ENCODE results near the gene CR1.
"Not testable (repeated sequence)": the region's sequence is repeated elsewhere in the genome, so short reads cannot be mapped to it uniquely, and the experiment has no call there.

Gene CR1

DNA sequence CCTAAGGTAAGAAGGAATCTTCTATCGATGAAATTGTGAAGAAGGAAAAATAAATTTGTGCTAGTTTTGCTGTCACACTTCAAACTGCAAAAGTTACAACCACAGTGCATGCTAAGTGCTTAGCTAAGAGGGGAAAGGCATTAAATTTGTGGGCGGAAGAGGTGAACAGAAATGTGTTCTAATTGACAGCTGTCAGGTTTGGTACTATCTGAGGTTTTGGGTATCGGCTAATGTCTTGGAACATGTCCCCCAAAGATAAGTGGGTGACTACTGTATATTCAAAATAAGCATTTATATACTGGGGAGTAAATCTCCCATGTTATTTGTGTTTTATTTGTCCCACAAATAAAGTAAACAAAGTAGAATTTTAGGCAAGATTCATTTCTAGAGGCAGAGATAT, 8.0 kb downstream of the CR1 start:
- no peak for DNase-seq (ENCODE audit: low spot score)

DNA sequence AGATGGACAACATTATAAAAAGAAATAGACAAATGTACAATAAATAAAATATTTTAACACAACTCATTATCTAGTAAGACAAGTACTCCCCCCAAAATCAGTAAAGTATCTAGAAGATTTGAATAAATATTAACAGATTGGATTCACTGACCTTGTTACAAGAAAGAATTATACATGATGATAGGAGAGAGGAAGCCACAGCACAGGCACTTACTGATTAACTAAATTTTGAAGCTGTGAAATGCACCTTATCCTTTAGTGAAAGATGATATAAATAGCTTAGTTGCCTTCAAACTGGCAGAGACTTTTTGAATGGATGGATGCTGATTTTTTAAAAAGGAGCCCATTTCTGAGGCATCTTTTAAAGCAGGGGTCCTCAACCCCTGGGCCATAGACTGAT, 8.5 kb downstream of the CR1 start:
- DNase-seq (ENCODE audit: low spot score) = no peak

DNA sequence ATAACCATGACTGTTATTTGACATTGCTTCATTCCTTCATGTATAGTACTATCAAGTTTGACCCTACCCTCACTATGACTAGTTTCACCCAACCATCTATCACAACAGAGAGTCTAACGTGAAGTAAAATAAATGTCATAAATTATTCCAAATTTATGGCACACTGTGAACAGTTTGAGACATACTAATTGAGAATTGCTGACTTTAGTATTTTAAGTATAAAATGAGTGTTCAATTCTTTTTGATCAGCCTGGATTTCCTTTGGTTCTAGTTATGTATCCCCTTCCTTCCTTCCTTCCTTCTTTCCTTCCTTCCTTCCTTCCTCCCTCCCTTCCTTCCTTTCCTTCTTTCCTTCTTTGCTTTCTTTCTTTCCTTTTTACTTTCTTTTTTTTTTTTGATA, 14.5 kb downstream of the CR1 start:
- DNase-seq (ENCODE audit: low spot score) = no peak

DNA sequence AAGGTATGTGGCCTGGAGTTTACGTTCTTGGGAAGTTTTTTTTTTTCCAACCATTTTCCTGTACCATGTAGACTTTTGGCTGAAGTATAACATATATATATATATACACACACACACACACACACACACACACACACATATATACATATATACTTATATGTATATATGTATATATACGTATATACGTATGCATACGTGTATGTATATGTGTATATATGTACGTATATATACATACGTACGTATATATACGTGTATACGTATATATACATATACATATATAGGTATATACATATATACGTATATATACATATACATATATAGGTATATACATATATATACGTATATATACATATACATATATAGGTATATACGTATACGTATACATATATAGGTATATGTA, 18.9 kb downstream of the CR1 start:
- no peak for DNase-seq (ENCODE audit: low spot score)

DNA sequence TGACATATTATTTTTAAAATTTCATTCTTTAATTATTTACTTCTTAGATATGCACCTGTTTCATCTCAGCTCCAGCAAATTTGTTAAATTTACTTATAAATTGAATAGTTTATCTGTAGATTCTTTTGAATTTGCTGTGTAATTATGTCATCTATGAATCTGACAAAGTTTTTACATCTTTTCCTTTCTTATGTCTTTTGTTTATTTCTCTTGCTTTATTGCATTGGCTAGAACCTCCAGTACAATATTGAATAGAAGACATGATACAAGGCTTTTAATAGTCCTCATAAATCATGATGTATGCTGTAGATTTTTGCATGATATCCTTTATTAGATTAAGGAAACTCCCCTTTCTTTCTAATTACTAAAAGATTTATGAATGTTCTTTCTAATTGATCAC, 20.8 kb downstream of the CR1 start:
- DNase-seq (ENCODE audit: low spot score) = no peak

DNA sequence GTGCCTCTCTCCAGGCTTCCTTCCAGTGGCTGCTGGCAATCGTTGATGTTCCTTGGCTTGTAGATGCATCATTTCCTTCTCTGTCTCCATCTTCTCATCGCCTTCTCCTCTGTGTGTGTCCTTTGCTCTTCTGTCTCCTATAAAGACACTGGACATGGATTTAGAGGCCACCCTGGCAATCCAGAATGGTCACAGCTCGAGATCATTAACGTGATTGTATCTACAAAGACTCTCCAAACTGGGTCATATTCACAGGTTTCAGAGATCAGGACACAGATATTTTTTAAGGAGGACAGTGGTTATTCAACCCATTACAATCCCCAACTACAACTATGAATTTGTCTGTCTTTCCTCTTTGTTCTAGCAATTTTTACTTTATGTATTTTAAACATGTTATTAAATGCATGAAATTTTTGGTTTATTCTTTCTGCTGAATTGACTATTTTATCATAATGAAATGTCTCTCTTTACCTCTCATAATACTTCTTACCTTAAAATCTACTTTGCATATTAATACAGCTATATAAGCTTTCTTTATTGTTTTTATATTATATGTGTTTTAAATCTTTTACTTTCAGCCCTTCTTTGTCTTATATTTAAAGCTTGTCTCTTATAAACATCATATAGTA, 22.8 kb downstream of the CR1 start:
- no peak for DNase-seq (ENCODE audit: low spot score)

DNA sequence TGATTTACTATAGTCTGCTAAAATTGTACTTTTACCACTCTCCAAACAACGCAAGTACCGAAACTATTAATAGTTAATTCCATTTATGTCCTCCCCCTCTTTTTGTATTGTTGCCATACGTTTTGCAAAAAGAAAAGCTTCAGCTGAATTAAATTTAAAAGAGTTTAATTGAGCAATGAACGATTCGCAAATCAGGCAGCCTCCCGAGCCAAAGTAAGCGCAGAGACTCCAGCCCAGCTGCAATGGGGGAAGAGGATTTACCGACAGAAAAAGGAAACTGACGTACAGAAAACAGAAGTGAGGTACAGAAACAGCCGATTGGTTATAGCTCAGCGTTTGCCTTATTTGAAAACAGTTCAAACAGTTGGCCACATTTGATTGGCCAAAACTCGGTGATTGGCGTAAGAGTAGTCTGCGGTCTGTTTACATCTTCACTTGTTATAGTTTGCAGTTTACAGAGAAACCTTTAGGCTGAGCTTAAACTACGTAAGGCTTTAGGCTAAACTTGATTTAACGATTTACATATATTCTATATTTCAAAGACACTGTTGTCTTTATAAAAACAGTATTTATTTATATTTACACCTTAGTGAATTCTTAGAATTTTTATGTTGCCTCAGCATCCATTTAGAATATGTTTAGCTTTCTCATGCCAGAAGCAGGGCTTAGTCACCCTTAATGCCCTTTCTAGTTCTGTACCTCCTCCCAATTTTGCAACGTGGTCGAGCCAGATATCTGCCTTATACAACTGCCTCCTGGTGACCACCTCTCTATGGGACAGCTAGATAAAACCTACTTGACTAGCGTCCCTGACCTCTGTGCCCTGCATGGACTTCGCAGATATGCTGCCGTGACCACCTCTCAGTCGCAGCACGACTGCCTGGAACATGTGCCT, 23.8 kb downstream of the CR1 start:
- DNase-seq (ENCODE audit: low spot score) = peak; percentile 24

DNA sequence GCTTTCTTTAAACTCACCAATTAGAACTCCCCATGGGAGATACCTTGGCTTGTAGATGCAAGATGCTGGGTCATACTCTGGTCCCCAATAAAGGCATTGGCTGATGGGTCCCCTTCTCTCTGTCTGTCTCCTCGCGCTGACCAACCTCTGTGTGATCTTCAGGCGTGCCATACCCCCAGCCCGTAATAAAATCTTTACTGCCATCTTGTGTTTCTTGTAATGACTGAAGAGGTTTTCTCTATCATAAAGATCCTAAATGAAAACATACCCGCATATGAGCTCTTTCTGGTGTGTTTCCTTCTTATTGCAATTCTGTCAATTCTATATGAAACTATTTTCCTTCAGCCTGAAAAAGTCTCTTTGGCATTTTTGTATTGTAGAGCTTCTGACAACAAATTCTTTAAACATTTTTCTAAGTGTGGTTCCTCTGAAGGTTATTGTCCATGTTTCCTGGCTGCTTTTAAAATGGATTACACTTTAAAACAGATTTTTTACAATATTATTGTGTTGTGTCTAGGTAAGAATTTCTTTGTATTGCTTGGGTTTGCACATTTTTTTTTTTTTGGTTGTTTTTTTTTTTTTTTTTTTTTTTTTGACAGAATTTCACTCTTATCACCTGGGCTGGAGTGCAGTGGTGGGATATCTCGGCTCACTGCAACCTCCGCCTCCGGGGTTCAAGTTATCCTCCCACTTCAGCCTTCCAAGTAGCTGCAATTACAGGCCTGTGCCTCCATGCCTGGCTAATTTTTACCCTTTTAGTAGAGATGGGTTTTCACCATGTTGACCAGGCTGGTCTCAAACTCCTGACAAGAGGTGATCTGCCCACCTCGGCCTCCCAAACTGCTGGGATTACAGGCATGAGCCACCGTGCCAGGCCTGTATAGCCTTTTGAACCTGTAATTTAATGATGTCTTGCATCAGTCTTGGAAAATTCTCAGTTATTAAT, 24.7 kb downstream of the CR1 start:
- not testable (repeated sequence) for DNase-seq (ENCODE audit: low spot score)

DNA sequence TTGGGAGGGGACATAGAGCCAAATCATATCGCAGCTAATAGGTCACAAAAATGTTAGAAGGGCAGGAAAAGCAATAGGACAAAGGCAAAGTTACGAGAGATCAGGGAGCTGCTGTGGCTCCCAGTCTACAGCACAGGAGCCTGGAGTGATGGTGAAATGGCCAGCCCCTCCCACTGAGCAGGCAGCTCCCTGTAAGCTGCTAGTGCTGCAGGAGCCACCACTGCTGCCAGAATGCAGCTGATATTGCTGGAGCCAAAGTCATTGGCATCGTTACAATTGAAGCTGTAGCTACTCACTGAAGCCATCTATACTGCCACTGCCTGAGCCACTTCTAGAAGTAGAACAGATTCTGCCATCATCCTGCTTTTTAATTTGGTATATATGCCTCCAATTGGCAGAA, 29.3 kb downstream of the CR1 start:
- DNase-seq (ENCODE audit: low spot score) = not testable (repeated sequence)

DNA sequence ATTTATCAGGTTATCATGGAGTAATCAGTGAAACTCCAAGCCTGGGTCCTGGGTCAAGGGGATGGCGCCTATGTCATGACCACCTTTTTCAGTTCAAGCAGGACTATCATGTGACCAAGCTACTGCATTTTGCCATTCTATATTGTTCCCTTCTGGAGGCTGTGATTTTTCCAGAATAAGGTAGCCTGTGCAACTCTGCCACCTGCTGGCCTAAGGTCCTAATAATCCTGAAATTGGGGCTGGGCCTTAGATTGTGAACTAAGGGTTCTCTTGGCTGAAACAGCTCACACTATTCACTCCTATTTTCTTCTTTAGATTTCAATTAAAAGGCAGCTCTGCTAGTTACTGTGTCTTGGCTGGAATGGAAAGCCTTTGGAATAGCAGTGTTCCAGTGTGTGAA, 32.4 kb downstream of the CR1 start:
- not testable (repeated sequence) for DNase-seq (ENCODE audit: low spot score)

DNA sequence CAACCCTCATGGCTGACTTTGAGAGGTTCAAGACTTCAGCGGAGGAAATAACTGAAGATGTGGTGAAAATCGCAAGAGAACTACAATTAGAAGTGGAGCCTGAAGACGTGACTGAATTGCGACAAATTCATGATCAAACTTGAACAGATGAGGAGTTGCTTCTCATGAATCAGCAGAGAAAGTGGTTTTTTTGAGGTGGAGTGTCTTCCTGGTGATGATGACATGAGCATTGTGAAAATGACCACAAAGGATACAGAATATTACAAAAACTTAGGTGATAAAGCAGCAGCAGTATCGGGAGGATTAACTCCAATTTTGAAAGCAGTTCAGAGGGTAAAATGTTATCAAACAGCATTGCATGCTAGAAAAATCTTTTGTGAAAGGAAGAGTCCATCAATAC, 40.3 kb downstream of the CR1 start:
- not testable (repeated sequence) for DNase-seq (ENCODE audit: low spot score)

DNA sequence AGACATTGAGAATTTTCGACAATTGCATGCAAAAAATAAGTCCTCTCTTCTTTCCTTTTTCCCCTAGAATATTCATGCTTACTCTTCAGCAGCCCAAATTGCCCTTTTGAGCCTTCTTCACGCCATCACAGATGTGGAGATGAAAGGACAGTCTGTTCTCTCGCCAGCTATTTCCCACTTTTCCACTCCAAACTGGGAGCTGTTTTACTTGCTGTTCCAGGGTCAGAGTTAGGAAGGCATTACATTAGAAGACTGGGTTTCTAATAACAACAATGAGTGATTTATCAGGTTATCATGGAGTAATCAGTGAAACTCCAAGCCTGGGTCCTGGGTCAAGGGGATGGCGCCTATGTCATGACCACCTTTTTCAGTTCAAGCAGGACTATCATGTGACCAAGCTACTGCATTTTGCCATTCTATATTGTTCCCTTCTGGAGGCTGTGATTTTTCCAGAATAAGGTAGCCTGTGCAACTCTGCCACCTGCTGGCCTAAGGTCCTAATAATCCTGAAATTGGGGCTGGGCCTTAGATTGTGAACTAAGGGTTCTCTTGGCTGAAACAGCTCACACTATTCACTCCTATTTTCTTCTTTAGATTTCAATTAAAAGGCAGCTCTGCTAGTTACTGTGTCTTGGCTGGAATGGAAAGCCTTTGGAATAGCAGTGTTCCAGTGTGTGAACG, 50.9 kb downstream of the CR1 start:
- not testable (repeated sequence) for DNase-seq (ENCODE audit: low spot score)

DNA sequence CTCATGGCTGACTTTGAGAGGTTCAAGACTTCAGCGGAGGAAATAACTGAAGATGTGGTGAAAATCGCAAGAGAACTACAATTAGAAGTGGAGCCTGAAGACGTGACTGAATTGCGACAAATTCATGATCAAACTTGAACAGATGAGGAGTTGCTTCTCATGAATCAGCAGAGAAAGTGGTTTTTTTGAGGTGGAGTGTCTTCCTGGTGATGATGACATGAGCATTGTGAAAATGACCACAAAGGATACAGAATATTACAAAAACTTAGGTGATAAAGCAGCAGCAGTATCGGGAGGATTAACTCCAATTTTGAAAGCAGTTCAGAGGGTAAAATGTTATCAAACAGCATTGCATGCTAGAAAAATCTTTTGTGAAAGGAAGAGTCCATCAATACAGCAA, 58.9 kb downstream of the CR1 start:
- not testable (repeated sequence) for DNase-seq (ENCODE audit: low spot score)

DNA sequence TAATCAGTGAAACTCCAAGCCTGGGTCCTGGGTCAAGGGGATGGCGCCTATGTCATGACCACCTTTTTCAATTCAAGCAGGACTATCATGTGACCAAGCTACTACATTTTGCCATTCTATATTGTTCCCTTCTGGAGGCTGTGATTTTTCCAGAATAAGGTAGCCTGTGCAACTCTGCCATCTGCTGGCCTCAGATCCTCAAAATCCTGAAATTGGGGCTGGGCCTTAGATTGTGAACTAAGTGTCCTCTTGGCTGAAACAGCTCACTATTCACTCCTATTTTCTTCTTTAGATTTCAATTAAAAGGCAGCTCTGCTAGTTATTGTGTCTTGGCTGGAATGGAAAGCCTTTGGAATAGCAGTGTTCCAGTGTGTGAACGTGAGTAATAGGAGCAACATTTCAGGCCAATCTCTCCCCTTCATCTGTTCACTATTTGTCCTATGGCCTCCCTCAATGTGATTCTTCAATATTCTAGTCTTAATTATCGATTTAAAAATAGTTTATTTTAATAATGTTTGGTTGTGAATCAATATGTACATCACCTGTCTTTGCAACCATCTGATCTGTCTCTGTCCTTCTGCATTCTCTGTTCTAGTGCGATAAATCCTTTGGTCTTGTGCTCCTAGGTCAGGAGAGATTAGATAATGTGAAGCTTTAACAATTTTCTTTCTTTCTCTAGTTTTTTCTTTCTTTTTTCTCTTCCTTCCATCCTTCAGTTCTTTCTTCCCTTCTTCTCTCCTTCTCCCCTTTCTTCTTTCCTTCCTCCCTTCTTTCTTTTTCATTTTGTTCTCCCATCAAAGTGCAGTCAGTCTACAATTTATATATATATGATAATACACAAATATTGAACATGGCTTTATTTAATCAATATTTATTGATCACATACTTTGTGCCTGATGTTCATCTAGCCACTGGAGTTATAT, 69.8 kb downstream of the CR1 start:
- peak; percentile 65 for DNase-seq (ENCODE audit: low spot score)

DNA sequence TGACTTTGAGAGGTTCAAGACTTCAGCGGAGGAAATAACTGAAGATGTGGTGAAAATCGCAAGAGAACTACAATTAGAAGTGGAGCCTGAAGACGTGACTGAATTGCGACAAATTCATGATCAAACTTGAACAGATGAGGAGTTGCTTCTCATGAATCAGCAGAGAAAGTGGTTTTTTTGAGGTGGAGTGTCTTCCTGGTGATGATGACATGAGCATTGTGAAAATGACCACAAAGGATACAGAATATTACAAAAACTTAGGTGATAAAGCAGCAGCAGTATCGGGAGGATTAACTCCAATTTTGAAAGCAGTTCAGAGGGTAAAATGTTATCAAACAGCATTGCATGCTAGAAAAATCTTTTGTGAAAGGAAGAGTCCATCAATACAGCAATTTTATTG, 76.0 kb downstream of the CR1 start:
- not testable (repeated sequence) for DNase-seq (ENCODE audit: low spot score)

DNA sequence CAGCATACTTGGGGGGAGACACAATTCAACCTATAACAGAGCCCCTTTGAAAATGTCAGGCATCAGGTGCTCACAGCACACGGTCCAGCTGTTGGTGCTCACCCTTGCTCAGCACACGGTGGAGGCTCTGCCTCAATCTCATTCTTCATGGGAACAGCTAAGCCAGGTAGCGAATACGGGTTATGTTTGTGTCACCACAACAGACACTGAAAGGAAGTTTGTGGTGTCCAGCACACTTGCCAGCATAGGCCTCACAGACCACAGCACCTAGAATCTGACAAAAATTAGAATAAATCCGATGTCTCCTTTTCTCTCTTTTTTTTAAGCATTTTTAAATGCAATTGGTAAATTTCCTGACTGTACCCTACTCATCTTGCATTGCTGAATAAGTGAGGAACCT, 77.1 kb downstream of the CR1 start:
- DNase-seq (ENCODE audit: low spot score) = not testable (repeated sequence)

DNA sequence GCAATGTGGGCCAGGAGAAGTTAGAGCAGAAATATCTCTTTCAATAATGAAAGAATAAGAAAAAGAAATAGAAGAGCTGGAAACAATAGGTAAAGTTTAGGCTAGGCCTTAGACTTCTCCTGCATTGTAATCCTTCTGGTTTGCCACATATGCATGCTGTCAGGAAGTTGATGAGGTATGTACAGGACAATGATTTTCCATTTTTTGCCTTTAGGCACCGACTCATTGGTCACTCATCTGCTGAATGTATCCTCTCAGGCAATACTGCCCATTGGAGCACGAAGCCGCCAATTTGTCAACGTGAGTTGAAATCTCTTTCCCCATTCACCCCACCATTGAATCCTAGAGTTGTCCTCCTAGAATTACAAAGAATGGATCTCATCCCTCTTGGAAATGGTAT, 79.4 kb downstream of the CR1 start:
- DNase-seq (ENCODE audit: low spot score) = not testable (repeated sequence)

DNA sequence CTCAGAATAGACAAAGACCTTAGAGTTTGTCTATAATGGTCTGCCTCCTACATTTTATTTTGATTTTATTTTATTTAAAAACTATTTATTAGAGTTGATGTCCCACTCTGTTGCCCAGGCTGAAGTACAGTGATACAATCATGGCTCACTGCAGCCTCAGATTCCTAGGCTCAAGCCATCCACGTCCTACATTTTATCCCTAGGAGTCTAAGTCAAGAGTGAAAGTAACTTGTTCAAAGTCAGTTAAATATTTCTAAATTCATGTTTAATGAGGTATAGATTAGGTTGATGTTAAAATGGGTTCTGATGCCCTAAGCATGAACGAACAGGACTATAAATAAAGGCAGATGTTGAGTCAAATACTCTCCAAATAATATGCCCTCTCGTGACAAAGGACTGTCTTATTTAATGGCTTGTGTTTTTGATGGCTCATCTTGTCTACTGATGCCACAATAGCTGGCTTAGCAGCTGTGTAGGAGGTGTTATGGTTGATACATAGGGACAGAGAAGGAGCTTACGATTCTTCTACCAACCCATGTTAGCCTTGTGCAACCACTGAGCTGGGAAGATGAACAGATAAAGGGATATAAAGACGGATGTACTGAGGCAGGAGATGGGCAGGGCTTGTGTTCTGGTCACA, 83.0 kb downstream of the CR1 start:
- no peak for DNase-seq (ENCODE audit: low spot score)

DNA sequence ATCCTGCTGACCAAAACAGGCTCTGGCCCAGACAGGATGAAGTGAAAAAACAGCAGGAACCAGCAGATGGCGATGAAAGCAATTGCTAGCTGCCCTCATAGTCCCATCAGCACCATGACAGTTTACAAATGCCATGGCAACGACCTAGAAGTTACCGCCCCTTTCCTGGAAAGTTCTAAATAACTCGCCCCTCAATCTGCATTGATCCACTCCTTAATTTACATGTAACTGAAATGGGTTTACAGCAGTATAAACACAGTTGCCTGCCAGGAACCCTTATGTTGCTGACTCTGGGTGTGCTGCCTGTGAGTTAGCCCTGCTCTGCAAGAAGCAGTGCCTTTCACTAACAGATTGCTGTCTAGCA, 83.5 kb downstream of the CR1 start:
- DNase-seq (ENCODE audit: low spot score) = peak; percentile 79

DNA sequence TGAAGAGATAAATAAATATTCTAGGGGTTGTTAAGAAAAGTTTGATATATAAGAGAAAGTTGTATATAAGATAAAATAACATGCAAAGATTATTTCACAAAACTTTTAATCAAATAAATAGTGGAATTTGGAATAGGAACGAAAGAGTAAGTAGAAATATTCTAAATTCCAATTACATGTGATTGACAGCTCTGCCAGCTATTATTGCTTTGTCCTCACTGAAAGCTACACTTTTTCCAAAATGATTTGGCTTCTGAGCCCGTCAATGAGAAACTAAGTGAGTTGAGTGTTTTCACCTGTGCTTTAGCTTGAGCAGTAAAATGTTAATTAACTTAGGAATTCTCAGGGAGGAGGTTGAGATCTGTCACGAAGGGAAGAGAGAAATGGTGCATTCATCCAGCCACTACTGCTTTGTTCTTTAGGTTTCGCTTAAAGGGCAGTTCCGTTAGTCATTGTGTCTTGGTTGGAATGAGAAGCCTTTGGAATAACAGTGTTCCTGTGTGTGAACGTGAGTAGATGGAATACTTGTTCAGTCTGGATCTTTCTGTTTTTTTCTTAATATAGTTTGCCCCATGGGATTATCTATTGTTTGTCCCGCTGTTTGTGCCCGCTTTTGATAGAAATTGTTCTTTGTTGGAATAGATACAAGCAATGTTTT, 85.7 kb downstream of the CR1 start:
- peak; percentile 21 for DNase-seq (ENCODE audit: low spot score)

All from globus pallidus (tissue), 1 donor.